Motor neuron (in vitro differentiated cells): ENCODE measurements around the gene LNP1. TPM values are rescaled to one million over a fixed set of nuclear protein-coding genes. Genes with fewer than 3 reads are reported as not detected.
"Not testable (repeated sequence)": the region's sequence is repeated elsewhere in the genome, so short reads cannot be mapped to it uniquely, and the experiment has no call there.

ENCODE experiments used
- ATAC-seq, 8 experiments: fragments of 200-7000 bp; cut with Tn5 transposase; replicated peaks in 6 of 8; 2 replicates each; pipeline ENCODE4 v1.8.0; 2021; ENCODE audit warnings: mild to moderate bottlenecking in 8 of 8, moderate library complexity in 8 of 8
- H3K27ac ChIP-seq, 2 donors: fragments of 250-450 bp; sonication (Bioruptor Pico); 2 replicates each; pipeline ENCODE4 v1.9.0; 2021; ENCODE audit warnings: antibody characterized with exemption in 2 of 2, mild to moderate bottlenecking in 2 of 2, moderate library complexity in 1 of 2
- H3K4me1 ChIP-seq, 2 donors: fragments of 250-450 bp; sonication (Bioruptor Pico); replicated peaks in 1 of 2; 2 replicates each; pipeline ENCODE4 v1.6.1; 2021; ENCODE audit warnings: antibody characterized with exemption in 2 of 2, mild to moderate bottlenecking in 2 of 2, moderate library complexity in 1 of 2
- H3K4me3 ChIP-seq, 5 donors: fragments of 250-450 bp; sonication (Bioruptor Pico); 2 replicates each; pipeline ENCODE4 v1.9.0; 2021; ENCODE audit warnings: antibody characterized with exemption in 5 of 5, mild to moderate bottlenecking in 5 of 5, moderate library complexity in 4 of 5
- WGBS, 10 experiments: fragments of 450-650 bp; shearing (Covaris generic); methylation state at CpG; one replicate each; pipeline ENCODE4 v1.0.0; 2022; 5-methylcytosine and 5-hydroxymethylcytosine counted together
- in situ Hi-C, 9 experiments: fragments of 400-800 bp; cut with MboI; loops; one replicate each; pipeline ENCODE4 v1.15.0; 2021; ENCODE audit warnings: low sequenced_read_pairs in 9 of 9, low pct_unique_long_range_greater_than_20kb in 2 of 9; ENCODE audit not compliant: unreplicated experiment in 9 of 9
- total RNA-seq, 8 experiments: library from RNA; unstranded; fragments of 300-600 nt; gene quantifications; 2 replicates each; pipeline versions ENCODE4 v1.2.3 to v1.2.4, GENCODE V29; 2022

Gene LNP1
- total RNA-seq, 8 experiments from 2014 or later: 1.1 to 18.3 (median 10.7) TPM

DNA sequence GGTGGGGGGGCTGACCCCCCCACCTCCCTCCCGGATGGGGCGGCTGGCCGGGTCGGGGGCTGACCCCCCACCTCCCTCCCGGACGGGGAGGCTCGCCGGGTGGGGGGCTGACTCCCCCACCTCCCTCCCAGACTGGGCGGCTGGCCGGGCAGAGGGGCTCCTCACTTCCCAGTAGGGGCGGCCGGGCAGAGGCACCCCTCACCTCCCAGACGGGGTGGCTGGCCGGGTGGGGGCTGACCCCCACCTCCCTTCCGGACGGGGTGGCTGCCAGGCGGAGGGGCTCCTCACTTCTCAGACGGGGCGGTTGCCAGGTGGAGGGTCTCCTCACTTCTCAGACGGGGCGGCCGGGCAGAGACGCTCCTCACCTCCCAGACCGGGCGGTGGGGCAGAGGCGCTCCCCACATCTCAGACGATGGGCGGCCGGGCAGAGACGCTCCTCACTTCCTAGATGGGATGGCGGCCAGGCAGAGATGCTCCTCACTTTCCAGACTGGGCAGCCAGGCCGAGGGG, 76.6 kb downstream of the LNP1 start:
- ATAC-seq, in situ Hi-C loops: not testable (repeated sequence)
- WGBS, 10 experiments: no CpG with 5 or more reads among the region's 32 CpGs

DNA sequence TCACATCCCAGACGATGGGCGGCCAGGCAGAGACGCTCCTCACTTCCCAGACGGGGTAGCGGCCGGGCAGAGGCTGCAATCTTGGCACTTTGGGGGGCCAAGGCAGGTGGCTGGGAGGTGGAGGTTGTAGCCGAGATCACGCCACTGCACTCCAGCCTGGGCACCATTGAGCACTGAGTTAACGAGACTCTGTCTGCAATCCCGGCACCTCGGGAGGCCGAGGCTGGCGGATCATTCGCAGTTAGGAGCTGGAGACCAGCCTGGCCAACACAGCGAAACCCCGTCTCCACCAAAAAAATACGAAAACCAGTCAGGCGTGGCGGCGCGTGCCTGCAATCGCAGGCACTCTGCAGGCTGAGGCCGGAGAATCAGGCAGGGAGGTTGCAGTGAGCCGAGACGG, 77.2 kb downstream of the LNP1 start:
- in situ Hi-C loops, ATAC-seq, H3K4me3 ChIP-seq, H3K4me1 ChIP-seq, H3K27ac ChIP-seq: not testable (repeated sequence)
- 90% methylated on average over 2 of the region's 25 CpGs; no CpG with 5 or more reads in 9 of the 10 experiments for WGBS, 10 experiments

More for the DNA sequence above, 76.6 kb downstream of the LNP1 start:
- not testable (repeated sequence) for H3K4me1 ChIP-seq, H3K27ac ChIP-seq, H3K4me3 ChIP-seq

DNA sequence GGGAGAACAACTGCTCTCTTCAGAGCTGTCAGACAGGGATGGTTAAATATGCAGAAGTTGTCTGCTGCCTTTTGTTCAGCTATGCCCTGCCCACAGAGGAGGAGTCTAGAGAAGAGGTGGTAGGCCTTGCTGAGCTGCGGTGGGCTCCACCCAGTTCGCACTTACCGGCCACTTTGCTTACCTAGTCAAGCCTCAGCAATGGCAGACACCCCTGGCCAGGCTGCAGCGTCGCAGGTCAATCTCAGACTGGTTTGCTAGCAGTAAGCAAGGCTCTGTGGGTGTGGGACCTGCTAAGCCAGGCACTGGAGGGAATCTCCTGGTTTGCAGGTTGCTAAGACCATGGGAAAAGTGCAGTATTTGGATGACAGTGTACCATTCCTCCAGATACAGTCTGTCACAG, 78.7 kb downstream of the LNP1 start:
- WGBS, 10 experiments: 60 to 100% (median 71%) methylated on average over 1 to 5 of the region's 5 CpGs; no CpG with 5 or more reads in 7 of the 10 experiments
- H3K4me3 ChIP-seq: no peak overlapping the region
- in situ Hi-C loops: no loop called here
- no peaks in the 10 kb centered on the region for H3K4me1 ChIP-seq
- no peak for ATAC-seq
- H3K27ac ChIP-seq: no peak overlapping the region

DNA sequence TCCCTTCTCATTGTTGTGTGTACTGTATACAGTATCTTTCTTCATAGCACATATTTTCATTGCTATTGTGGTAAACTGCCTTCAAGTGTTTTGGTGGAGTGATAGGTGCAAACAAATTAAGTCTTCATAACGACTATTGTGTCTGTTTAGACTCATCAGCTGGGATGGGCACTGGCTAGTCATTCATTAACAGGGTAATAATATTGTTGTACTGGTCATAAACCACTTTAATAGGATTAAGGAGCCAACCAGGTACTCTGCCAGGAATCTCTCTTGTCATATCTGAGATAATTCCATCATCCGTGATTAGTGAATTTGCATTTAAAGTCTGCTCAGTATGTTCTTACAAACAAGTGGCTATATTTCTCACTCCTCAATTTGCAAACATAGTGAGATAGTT, 80.8 kb downstream of the LNP1 start:
- 8 to 94% (median 58%) methylated on average over 2 of the region's 2 CpGs; no CpG with 5 or more reads in 3 of the 10 experiments for WGBS, 10 experiments
- in situ Hi-C loops: no loop called here
- ATAC-seq: no peak

DNA sequence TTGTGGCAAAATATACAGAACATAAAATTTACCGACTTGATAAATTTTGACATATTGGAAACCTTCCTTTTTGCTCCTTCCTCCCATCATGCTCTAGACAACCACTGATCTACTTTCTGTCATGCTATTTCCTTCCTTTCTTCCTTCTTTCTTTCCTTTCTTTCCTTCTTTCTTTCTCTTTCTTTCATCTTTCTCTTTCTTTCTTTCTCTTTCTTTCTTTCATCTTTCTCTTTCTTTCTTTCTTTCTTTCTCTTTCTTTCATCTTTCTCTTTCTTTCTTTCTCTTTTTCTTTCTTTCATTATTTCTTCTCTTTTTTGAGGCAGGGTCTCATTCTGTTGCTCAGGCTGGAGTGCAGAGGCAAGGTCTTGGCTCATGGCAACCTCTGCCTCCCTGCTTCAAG, 82.2 kb downstream of the LNP1 start:
- Histone ChIP-seq H3K4me3 (no peak overlapping the region), H3K27ac (no peak overlapping the region), H3K4me1 (no peaks in the 10 kb centered on the region)
- WGBS, 10 experiments: 88 to 100% (median 95%) methylated on average over 1 of the region's 1 CpG
- no peak for ATAC-seq
- in situ Hi-C loops: no loop called here

More for the DNA sequence above, 80.8 kb downstream of the LNP1 start:
- H3K27ac ChIP-seq: no peak overlapping the region
- no peaks in the 10 kb centered on the region for H3K4me1 ChIP-seq
- H3K4me3 ChIP-seq: no peak overlapping the region

DNA sequence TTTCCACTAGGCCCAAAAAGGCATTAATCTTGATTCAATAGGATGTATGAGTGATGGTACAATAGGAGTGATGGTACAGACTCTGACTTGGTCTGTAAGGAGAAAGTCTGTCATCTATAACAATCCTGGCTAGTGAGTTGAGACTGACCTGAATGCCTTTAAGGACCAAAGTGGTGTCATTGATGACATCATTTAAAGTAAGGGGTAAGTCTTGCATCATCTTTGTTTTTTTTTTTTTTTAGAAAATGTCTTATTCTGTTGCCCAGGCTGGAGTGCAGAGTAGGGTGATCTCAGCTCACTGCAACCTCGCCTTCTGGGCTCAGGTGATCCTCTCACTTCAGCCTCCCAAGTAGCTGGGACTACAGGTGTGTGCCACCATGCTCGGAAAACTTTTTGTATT, 85.5 kb downstream of the LNP1 start:
- peaks cover 3 to 8% of the 10 kb centered on the region in 2 donors for H3K4me1 ChIP-seq
- no peak for ATAC-seq
- in situ Hi-C loops: no loop called here
- no peak overlapping the region for H3K27ac ChIP-seq
- WGBS, 10 experiments: 17 to 100% (median 65%) methylated on average over 1 to 2 of the region's 2 CpGs; no CpG with 5 or more reads in 4 of the 10 experiments
- H3K4me3 ChIP-seq: no peak overlapping the region

DNA sequence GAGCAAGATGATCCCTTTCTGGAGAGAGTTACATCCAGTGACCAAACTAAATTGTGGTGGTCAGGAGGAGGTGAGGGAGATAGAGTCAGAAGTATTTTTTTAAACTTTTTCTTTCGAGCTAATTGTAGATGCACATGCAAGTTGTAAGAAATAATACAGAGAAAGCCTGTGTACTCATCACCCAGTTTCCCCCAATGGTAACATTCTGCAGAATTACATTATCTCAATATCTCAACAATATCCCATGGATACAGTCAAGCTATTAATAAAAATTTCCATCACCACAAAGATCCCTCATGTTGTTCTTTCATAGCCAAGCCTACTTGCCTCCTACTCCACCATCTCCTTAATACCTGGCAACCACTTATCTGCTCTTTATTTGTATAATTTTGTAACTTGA, 87.8 kb downstream of the LNP1 start:
- Histone ChIP-seq H3K27ac (no peak overlapping the region), H3K4me1 (peaks cover 5 to 8% of the 10 kb centered on the region in 2 donors), H3K4me3 (no peak overlapping the region)
- in situ Hi-C loops: no loop called here
- no peak for ATAC-seq
- WGBS, 10 experiments: 0 to 89% (median 80%) methylated on average over 1 of the region's 1 CpG; no CpG with 5 or more reads in 4 of the 10 experiments

DNA sequence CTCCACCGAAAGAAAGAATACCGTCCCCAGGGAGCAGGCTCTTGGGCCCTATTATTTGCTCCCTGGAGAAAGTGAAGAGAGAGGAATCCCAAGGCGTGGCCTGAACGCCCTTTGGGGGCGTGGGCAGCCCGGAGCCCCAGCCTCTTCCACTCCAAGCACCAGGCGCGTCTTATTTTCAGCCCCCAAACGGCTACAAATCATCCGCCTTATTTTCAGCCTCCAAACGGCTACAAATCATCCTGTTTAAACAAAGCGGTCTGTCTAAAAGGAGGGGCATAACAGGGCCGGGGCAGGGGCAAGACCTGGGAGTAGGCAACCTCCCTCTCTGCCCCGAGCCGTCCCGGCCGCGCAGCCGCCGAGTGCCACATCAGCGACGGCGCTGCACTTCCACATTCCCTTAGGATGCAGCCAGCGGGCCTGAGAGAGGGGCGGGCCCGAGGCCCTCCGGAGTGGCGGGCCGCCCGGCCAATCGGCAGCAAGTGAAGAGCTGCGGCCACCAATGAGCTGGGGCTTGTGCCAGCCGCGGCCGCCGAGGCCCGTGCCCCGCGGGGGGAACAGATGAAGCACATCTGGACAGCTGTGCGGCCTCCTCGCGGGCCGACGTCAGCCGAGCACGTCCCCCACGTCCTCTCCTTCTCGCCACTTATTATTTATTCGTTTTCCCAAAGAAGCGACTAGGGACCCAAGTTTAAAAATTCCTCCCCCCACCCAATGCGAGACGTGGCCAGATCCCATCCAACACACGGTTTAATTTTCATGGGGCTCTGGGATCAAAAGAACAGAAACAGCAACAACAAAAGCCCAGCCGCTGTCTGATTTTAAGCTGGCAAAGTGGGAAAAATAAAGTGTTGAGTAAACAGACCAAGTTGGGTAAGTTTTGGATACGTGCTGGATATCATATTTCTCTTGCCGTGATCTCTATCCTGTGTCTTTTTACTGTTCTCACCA, 91.0 kb downstream of the LNP1 start, which contains the start of gene TMEM45A:
TSS of gene TMEM45A (plus strand) at position 561 of the 948 bp plus-strand sequence. CDS start 62,593 bp downstream, outside the sequence.
- H3K4me1 ChIP-seq: peaks cover 5 to 8% of the 10 kb centered on the region in 2 donors
- peak; percentile 95 to 100 (median 97) for ATAC-seq
- in situ Hi-C loops: no loop called here
- WGBS, 10 experiments: 0 to 13% (median 2%) methylated on average over 1 to 16 of the region's 56 CpGs
- H3K27ac ChIP-seq: peak within 1 kb of the TSS; percentile 82 to 84
- H3K4me3 ChIP-seq: peak within 1 kb of the TSS; percentile 41 to 57 (median 48)

DNA sequence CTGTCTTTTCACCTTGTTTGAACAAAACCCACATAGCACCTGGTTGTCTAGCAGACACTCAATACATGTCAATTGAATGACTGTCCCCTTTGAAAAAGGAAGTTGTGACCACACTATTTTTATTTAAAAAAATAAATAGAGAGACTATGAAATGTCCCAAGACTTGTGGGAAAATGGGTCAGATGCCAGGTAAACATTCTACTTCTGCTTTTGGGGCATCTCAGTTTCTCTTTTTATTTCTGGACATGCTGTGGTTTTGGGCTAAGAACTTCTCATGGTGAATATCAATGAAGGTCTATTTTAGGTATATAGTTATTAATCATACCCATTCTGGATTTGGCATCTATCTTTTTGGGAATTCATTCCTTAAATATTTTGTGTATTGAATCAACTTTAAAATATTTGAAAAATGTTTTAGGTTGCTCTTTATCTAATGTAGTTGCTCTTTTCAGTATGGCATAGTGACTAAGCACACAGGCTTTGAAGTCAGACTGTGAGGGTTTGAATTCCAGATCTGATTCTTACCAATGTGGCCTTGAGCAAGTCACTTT, 95.4 kb downstream of the LNP1 start:
- no peak overlapping the region for H3K4me3 ChIP-seq
- ATAC-seq: no peak
- no peak overlapping the region for H3K27ac ChIP-seq
- in situ Hi-C loops: no loop called here
- peaks cover 0 to 2% of the 10 kb centered on the region in 2 donors for H3K4me1 ChIP-seq

DNA sequence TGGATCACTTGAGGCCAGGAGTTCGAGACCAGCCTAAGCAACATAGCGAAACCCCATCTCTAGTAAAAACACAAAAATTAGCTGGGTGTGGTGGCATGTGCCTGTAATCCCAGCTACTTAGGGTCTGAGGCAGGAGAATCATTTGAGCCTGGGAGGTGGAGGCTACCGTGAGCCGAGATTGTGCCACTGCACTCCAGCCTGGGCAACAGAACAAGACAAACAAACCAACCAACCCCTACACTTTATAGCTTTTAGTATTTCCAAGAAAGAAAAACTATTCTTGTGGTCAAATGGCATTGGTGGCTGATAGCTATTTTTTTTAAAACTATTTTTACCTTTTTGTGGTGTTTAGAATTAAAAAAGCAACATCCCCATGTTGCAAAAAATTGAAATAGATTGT, 98.3 kb downstream of the LNP1 start:
- 80 to 100% (median 94%) methylated on average over 1 to 4 of the region's 4 CpGs; no CpG with 5 or more reads in 3 of the 10 experiments for WGBS, 10 experiments
- ATAC-seq: no peak

DNA sequence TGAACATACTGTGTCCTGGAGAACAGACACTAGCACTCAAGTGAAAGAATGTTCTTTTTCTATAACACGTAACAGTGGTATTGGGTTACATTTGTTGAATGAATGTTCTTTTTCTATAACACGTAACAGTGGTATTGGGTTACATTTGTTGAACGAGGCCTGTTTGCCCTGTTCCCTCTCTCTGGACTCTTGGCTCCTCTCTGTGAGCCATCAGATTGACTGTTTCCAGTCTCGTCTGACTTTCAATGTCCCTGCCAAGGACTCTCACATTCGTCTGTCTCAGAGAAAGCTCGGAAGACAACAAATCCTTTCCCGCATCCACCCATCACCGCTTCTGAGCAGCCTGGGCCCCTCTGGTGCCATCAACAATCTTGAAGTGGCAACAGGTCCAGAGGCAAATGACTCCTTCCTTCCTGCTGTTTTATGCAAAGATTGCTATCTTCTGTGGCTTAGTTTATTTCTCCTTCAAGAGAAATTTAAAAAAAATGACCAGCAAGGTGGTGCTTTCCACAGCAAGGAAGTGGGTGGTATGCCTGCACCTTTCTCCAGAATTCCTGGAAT, 99.1 kb downstream of the LNP1 start:
- no peak overlapping the region for H3K4me3 ChIP-seq
- in situ Hi-C loops: no loop called here
- H3K27ac ChIP-seq: no peak overlapping the region
- 50 to 92% (median 81%) methylated on average over 2 to 8 of the region's 8 CpGs; no CpG with 5 or more reads in 1 of the 10 experiments for WGBS, 10 experiments
- peak in 1 of 8 experiments; percentile 44 for ATAC-seq
- H3K4me1 ChIP-seq: no peaks in the 10 kb centered on the region

More for the DNA sequence above, 98.3 kb downstream of the LNP1 start:
- Histone ChIP-seq H3K4me3 (no peak overlapping the region), H3K27ac (no peak overlapping the region), H3K4me1 (no peaks in the 10 kb centered on the region)
- in situ Hi-C loops: no loop called here

DNA sequence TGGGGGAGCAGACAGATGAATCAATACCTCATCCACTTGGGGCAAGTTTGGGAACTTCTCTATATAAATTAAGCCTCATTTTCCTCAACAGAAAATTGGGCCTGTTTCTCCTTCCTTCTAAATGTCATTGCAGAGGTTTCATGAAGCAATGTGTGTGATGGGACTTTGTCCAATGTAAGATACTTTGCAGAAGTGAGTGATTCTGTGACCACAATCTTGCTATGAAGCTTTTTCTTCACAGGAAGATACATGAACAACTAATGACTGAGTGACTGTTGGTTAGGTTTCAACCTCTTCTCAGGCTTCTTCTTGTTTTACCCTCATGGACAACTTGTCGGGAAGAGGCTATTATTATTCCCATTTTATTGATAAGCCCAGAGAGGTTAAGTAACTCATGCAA, 102.1 kb downstream of the LNP1 start:
- no peaks in the 10 kb centered on the region for H3K4me1 ChIP-seq
- no peak for ATAC-seq
- WGBS, 10 experiments: 50 to 100% (median 93%) methylated on average over 1 of the region's 1 CpG; no CpG with 5 or more reads in 2 of the 10 experiments
- no peak overlapping the region for H3K27ac ChIP-seq
- in situ Hi-C loops: no loop called here
- H3K4me3 ChIP-seq: no peak overlapping the region
